Endothelial cell of umbilical vein (primary cell): ENCODE results near the gene PIBF1. TPM values are rescaled to one million over a fixed set of nuclear protein-coding genes. Genes with fewer than 3 reads are reported as not detected.

Experiments used
- BruUV-seq: library from RNA; stranded (reverse); fragments of 400-500 nt; replicated peaks from 2 replicates; lab custom pipeline; 2021; lab: Mats Ljungman, UMichigan
- CTCF ChIA-PET: fragments of 300-600, 350-600 bp; sonication (Branson Sonifier 250); formaldehyde crosslinking; loops from one replicate; lab custom pipeline; 2021; ENCODE audit warnings: antibody characterized with exemption, inconsistent platforms; lab: Charles Lee
- POLR2A ChIA-PET: fragments of 300-600, 350-600 bp; sonication (Branson Sonifier 250); formaldehyde crosslinking; loops from one replicate; lab custom pipeline; 2021; ENCODE audit warnings: antibody characterized with exemption, inconsistent platforms; lab: Charles Lee
- DNase-seq: peaks from one replicate; pipeline ENCODE4 v3.0.0-alpha.2; 2011; ENCODE audit warnings: low read depth, low spot score
- FAIRE-seq: peaks from 2 replicates; lab custom pipeline; 2011; peaks lifted over from hg19 to GRCh38; lab: Jason Lieb, UNC
- H2AFZ ChIP-seq: 2 replicates; pipeline ENCODE4 v1.6.0; 2012; ENCODE audit warnings: low read depth, low read length, control low read depth, inconsistent platforms
- H3K27ac ChIP-seq: 2 replicates; pipeline ENCODE4 v1.5.1; 2011; ENCODE audit warnings: low read depth, mild to moderate bottlenecking, control low read depth, low read length, moderate library complexity; ENCODE audit not compliant: insufficient read depth
- H3K27me3 ChIP-seq, 2 experiments: 2 replicates each; pipeline versions ENCODE4 v1.6.0 to v1.6.1; 2011; ENCODE audit warnings: low read length in 2 of 2, mixed read lengths in 1 of 2; ENCODE audit not compliant: control insufficient read depth in 2 of 2, insufficient read depth in 2 of 2
- H3K36me3 ChIP-seq, 2 experiments: 2 replicates in 1 of 2; 3 replicates in 1 of 2; pipeline ENCODE4 v1.5.1; 2011; ENCODE audit warnings: low read length in 2 of 2, mild to moderate bottlenecking in 1 of 2, moderate library complexity in 1 of 2; ENCODE audit not compliant: control insufficient read depth in 2 of 2, insufficient read depth in 2 of 2; ENCODE audit errors: extremely low read depth in 1 of 2
- H3K4me1 ChIP-seq: 3 replicates; pipeline ENCODE4 v1.5.1; 2011; ENCODE audit warnings: mild to moderate bottlenecking, low read length; ENCODE audit not compliant: control insufficient read depth, insufficient read depth; ENCODE audit errors: extremely low read depth
- H3K4me2 ChIP-seq: 2 replicates; pipeline ENCODE4 v1.6.1; 2011; ENCODE audit warnings: low read length, control low read depth, mixed read lengths; ENCODE audit not compliant: insufficient read depth
- H3K4me3 ChIP-seq, 3 experiments: fragments of 200-600 bp in 1 of 3; sonication (generic), shearing (Covaris generic) in 1 of 3; replicated peaks in 1 of 3; 2 replicates each; pipeline ENCODE4 v1.5.1; 2011 to 2016; ENCODE audit warnings: control low read depth in 3 of 3, low read length in 3 of 3, mild to moderate bottlenecking in 2 of 3, inconsistent platforms in 1 of 3, low read depth in 1 of 3, moderate library complexity in 1 of 3; ENCODE audit not compliant: insufficient read depth in 1 of 3
- H3K79me2 ChIP-seq: 2 replicates; pipeline ENCODE4 v1.6.0; 2012; ENCODE audit warnings: low read length, inconsistent platforms; ENCODE audit not compliant: control insufficient read depth, insufficient read depth
- H3K9ac ChIP-seq: replicated peaks from 2 replicates; pipeline ENCODE3; 2011; ENCODE audit warnings: low read length, control low read depth; ENCODE audit not compliant: insufficient read depth; ENCODE audit errors: extremely low read depth
- H3K9me1 ChIP-seq: replicated peaks from 3 replicates; pipeline ENCODE4 v1.6.0; 2011; ENCODE audit warnings: mild to moderate bottlenecking, low read length; ENCODE audit not compliant: control insufficient read depth, insufficient read depth; ENCODE audit errors: extremely low read depth
- H3K9me3 ChIP-seq: replicated peaks from 2 replicates; pipeline ENCODE4 v1.5.1; 2012; ENCODE audit warnings: low read length, inconsistent platforms; ENCODE audit not compliant: control insufficient read depth, insufficient read depth
- H4K20me1 ChIP-seq: replicated peaks from 2 replicates; pipeline ENCODE3; 2011; ENCODE audit warnings: mild to moderate bottlenecking, low read length; ENCODE audit not compliant: control insufficient read depth, insufficient read depth; ENCODE audit errors: extremely low read depth
- EZH2 ChIP-seq: IDR thresholded peaks from 2 replicates; pipeline ENCODE4 v1.6.1; 2012; ENCODE audit warnings: borderline replicate concordance, low read depth, mild to moderate bottlenecking, moderate library complexity, low read length, inconsistent platforms; ENCODE audit not compliant: severe bottlenecking
- FOS ChIP-seq: IDR thresholded peaks from 2 replicates; pipeline ENCODE4 v1.6.1; 2011; ENCODE audit warnings: mild to moderate bottlenecking, low read length, moderate library complexity, borderline replicate concordance; ENCODE audit not compliant: insufficient read depth
- GATA2 ChIP-seq: IDR thresholded peaks from 2 replicates; pipeline ENCODE4 v1.7.0; 2011; ENCODE audit warnings: low read depth, mild to moderate bottlenecking, moderate library complexity, mixed read lengths, low read length; ENCODE audit not compliant: insufficient read length, insufficient read depth
- JUN ChIP-seq: IDR thresholded peaks from 2 replicates; pipeline ENCODE4 v1.6.1; 2011; ENCODE audit warnings: borderline replicate concordance, low read depth; ENCODE audit not compliant: insufficient read length, insufficient read depth
- MAX ChIP-seq: IDR thresholded peaks from 2 replicates; pipeline ENCODE4 v1.6.1; 2011; ENCODE audit not compliant: insufficient read depth, insufficient read length
- MYC ChIP-seq: IDR thresholded peaks from one replicate; pipeline ENCODE4 v1.6.1; 2011; ENCODE audit warnings: mild to moderate bottlenecking, low read depth, low read length
- POLR2A ChIP-seq: IDR thresholded peaks from 2 replicates; pipeline ENCODE4 v1.6.1; 2012; ENCODE audit warnings: low read depth, mild to moderate bottlenecking, control low read depth, low read length
- POLR2AphosphoS5 ChIP-seq: IDR thresholded peaks from 2 replicates; pipeline ENCODE4 v1.6.1; 2012; ENCODE audit warnings: low read depth, mild to moderate bottlenecking, control low read depth, low read length, moderate library complexity; ENCODE audit not compliant: insufficient read depth
- dilution Hi-C: fragments of 300-500 bp; cut with MboI; formaldehyde crosslinking; loops from one replicate; pipeline ENCODE4 v1.15.0; 2019; ENCODE audit warnings: low sequenced_read_pairs; ENCODE audit not compliant: extremely low pct_ligation_motif_present
- intact Hi-C: fragments of 100-400 bp; cut with micrococcal nuclease; formaldehyde crosslinking; loops from one replicate; pipeline ENCODE4 v1.10.0; 2022
- polyA plus RNA-seq, 4 experiments: library from polyadenylated mRNA; depleted of rRNA in 3 of 4; stranded (reverse) in 3 of 4; unstranded in 1 of 4; fragments of >200 nt; gene quantifications; 2 replicates each; pipeline versions ENCODE4 v1.2.1 to v1.2.3, GENCODE V29; 2011 to 2012; ENCODE audit warnings: missing spikeins in 1 of 4
- total RNA-seq: library from RNA; stranded (reverse); gene quantifications from 2 replicates; pipeline ENCODE4 v1.2.3, GENCODE V29; 2021
- TF ChIP-seq, protein P1 (sequence below), 2 donors: IDR thresholded peaks; 1 replicate in 1 of 2; 2 replicates in 1 of 2; pipeline ENCODE4 v1.5.1; 2011; ENCODE audit warnings: low read length in 2 of 2, mild to moderate bottlenecking in 2 of 2, moderate library complexity in 2 of 2, control low read depth in 1 of 2, inconsistent platforms in 1 of 2, low read depth in 1 of 2; ENCODE audit not compliant: insufficient read depth in 1 of 2; ENCODE audit errors: extremely low read depth in 1 of 2

The PIBF1 gene
- total and polyA plus RNA-seq, 2 donors (not counting 3 experiments of a cell fraction or from before 2014, with no cell fraction given): 1.4 to 18.4 TPM

GRCh38 chr13:72834601-72835000, 52.7 kb downstream of the PIBF1 start:
- H3K9me3 ChIP-seq: no peaks in the 10 kb centered on the region
- DNase-seq (no peak), FAIRE-seq (no peak)
- H3K79me2 ChIP-seq: no peaks in the 10 kb centered on the region
- H3K4me2 ChIP-seq: no peak overlapping the region
- dilution Hi-C loops (no loop called here), intact Hi-C loops (no loop called here)
- CTCF ChIA-PET: no interaction called here
- TF ChIP-seq POLR2AphosphoS5 (no peak), POLR2A (no peak), JUN (no peak), MAX (no peak), FOS (no peak), GATA2 (no peak), MYC (no peak), EZH2 (no peak)
- no peaks in the 10 kb centered on the region for H3K9me1 ChIP-seq
- no peaks in the 10 kb centered on the region for H3K27me3 ChIP-seq
- no TSS peak for BruUV-seq
- no peaks in the 10 kb centered on the region for H4K20me1 ChIP-seq
- no peak overlapping the region for H3K9ac ChIP-seq
- H2AFZ ChIP-seq: no peak overlapping the region
- peaks cover 0 to 3% of the 10 kb centered on the region in 2 experiments for H3K36me3 ChIP-seq
- no peak overlapping the region for H3K27ac ChIP-seq
- no peaks in the 10 kb centered on the region for H3K4me1 ChIP-seq
- H3K4me3 ChIP-seq: no peak overlapping the region
- POLR2A ChIA-PET: no interaction called here

DNA sequence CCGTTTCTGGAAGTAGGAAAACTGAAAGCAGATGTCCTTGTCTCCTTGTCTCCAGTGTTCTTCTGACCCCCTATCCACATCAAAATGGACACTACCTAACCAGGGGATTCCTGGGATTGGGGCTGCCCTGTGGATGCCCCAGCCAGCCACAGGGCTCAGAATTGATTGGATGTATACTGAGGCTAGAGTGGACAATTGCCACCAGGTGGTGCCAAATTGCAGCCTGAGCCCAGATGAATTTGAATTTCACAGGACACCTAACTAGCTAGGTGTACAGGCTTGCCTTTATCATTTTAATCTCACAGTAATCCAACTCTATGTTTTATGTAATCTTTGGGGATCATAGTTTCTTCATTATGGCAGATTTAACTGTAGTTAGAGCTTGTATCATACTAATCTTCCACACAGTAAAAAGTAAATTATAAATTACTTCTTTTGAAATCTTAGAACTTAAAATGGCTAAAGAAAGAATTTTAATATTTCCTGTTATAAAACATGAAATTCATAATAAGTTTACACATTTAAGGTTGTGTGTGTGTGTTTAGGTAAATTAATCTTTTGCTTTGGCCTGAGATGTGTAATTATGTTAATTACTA, 58.0 kb downstream of the PIBF1 start:
- Histone ChIP-seq H3K9ac (no peak overlapping the region), H3K27me3 (no peaks in the 10 kb centered on the region), H4K20me1 (no peaks in the 10 kb centered on the region), H3K4me2 (no peak overlapping the region), H3K9me1 (no peaks in the 10 kb centered on the region), H3K4me3 (no peak overlapping the region), H3K9me3 (no peaks in the 10 kb centered on the region), H2AFZ (no peak overlapping the region), H3K27ac (no peak overlapping the region), H3K79me2 (no peaks in the 10 kb centered on the region), H3K4me1 (no peaks in the 10 kb centered on the region), H3K36me3 (no peaks in the 10 kb centered on the region)
- CTCF ChIA-PET: interaction anchor here (0.7 to 1.8 kb wide), 11 partner anchors 9 to 871 kb away, joined by 3 to 14 read pairs (median 4); no protein-coding TSS in a partner anchor
- peak; percentile 45 for DNase-seq
- POLR2A ChIA-PET: no interaction called here
- dilution Hi-C loops: no loop called here
- TF ChIP-seq POLR2A: no peak
- TF ChIP-seq MYC: no peak
- TF ChIP-seq, protein P1, sequence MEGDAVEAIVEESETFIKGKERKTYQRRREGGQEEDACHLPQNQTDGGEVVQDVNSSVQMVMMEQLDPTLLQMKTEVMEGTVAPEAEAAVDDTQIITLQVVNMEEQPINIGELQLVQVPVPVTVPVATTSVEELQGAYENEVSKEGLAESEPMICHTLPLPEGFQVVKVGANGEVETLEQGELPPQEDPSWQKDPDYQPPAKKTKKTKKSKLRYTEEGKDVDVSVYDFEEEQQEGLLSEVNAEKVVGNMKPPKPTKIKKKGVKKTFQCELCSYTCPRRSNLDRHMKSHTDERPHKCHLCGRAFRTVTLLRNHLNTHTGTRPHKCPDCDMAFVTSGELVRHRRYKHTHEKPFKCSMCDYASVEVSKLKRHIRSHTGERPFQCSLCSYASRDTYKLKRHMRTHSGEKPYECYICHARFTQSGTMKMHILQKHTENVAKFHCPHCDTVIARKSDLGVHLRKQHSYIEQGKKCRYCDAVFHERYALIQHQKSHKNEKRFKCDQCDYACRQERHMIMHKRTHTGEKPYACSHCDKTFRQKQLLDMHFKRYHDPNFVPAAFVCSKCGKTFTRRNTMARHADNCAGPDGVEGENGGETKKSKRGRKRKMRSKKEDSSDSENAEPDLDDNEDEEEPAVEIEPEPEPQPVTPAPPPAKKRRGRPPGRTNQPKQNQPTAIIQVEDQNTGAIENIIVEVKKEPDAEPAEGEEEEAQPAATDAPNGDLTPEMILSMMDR (IDR thresholded peaks at IDR 0.05; ENCODE audit: extremely low read depth in 1 of 2, insufficient read depth in 1 of 2, low read depth in 1 of 2, low read length in 2 of 2): peak; percentile 69 to 75
- TF ChIP-seq GATA2: peak; percentile 11
- TF ChIP-seq MAX: no peak
- TF ChIP-seq JUN: no peak
- TF ChIP-seq POLR2AphosphoS5: no peak
- TF ChIP-seq EZH2: no peak
- no peak for TF ChIP-seq FOS
- FAIRE-seq: peak; percentile 68
- intact Hi-C loops: loop anchor here (1.0 to 5.0 kb wide), 3 partner anchors 217 to 868 kb away; partner anchors contain the start of gene KLF5
- no TSS peak for BruUV-seq
